NCI-H226 (cell line): Measurements from ENCODE around the gene TRIM9.

Experiments used
- DNase-seq: peaks from one replicate; pipeline ENCODE4 v3.0.0-alpha.2; 2015

The TRIM9 gene

GRCh38 chr14:51041883-51042282, 53.0 kb downstream of the TRIM9 start:
- DNase-seq: no peak

GRCh38 chr14:51041108-51041531, 53.8 kb downstream of the TRIM9 start:
- no peak for DNase-seq

DNA sequence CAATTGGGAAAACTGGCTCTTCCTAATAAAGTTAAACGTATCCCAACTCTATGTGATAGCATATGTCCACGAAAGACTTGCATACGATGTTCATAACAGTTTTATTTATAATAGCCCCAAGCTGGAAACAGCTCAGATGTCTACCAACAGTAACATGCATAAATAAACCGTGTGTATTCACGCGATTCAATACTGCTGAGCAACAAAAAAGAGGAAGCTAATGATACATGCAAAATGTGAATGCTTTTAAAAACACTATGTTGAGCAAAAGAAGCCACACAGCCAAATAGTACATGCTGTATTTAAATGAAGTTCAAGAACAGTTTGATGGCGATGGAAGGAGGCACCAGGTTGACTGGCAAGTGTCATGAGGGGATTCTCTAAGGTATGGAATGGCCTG, 55.7 kb downstream of the TRIM9 start:
- no peak for DNase-seq

DNA sequence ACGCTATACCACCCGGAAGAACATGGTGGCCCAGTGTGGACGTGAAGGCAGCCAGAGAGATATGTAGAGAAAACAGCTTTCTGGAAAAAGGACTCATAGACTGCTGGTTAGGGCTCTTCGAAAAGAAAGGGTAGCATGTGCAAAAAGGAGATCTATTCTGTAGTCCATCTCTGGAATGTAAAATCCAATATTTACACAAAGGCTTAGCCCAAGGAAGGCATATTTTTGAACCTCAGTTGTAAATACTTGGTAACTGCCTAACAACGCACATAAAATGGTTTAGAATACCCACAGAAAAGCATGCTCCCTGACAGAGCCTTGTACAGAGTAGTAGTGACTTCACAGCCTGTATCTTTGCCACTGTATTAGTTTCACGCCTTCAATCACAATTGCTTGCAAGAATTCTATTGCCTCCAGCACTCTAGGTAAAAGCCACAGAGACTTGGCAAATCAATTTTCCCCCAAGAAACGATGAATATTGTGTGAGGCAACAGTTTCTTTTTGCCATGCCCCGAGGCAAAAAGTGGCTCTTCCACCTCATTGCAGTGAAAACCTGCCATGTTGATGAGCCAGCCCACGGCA, 59.2 kb downstream of the TRIM9 start:
- DNase-seq: peak; percentile 4

GRCh38 chr14:51028851-51029754, 65.8 kb downstream of the TRIM9 start:
- no peak for DNase-seq

DNA sequence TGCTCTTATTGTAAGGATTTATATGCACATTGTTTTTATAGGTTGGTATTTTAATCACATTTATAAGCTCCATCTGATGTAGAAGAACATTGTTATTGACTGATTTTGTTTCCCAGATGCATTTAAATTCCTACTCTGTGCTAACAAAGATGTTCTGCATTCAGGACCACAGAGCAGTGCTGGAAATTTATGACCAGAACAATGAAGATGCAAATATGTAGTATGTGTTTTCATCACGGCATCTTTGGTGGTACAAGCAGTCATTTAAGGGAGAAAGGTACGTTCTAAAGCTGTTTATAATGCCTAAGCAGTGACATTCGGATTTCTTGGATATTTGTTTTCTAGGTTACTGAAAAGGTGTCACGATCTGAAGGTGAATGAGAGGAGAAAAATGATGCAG, 66.5 kb downstream of the TRIM9 start:
- no peak for DNase-seq

DNA sequence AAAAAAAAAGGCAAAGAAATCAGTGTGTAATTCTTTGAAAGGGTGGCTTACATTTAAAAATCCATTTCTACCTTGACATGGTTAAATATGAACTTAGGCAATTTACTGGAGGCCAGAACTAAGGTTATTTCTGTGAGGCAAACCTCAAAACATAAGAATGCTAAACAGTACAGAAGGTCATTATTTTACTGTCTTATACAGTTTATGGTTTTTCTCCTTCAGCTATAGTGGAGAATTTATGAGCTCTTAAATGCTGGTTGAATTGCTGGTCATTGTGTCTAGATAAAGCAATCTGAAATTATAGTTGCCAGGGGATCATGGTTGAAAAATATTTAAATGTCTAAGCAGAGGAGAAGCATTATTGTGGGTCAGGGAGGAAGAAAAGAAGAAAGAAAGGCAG, 70.5 kb downstream of the TRIM9 start:
- DNase-seq: no peak

GRCh38 chr14:51023964-51024363, 70.9 kb downstream of the TRIM9 start:
- no peak for DNase-seq

- DNase-seq: no peak
These were observed 72.1 kb downstream of the TRIM9 start for GRCh38 chr14:51022769-51023168.

DNA sequence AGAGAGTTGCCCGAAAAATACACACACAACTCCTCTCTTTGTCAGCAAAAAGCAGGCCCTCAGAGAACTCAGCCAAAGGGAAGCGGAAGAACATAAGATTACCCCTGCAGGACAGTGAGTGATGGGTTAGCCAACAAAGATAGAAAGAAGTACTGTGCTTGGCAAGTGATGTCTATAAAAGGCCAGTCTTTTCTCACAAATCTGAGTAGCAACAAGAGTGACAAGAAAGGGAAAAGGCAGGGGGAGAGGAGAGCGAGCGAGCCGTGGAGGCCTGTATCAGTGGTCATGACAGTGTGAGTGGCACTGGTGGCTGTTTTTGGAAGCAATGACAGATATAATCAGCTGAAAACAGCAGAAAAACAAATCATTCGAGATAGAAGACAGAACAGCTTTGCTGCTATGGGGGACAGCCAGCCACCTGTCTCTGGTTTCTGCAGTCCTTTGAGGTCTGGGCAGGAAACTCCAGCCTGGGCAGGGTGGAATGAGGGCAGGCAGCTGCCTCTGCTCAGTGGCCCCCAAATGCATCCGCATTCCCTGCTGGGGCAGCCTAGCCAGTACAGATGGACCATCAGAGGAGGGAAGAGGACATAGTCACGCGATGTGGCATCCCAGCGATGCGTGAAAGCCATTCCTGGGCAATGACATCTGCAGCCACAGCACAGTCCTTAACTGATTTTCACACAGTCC, 74.7 kb downstream of the TRIM9 start:
- DNase-seq: no peak

GRCh38 chr14:51019089-51019488, 75.8 kb downstream of the TRIM9 start:
- DNase-seq: no peak

DNA sequence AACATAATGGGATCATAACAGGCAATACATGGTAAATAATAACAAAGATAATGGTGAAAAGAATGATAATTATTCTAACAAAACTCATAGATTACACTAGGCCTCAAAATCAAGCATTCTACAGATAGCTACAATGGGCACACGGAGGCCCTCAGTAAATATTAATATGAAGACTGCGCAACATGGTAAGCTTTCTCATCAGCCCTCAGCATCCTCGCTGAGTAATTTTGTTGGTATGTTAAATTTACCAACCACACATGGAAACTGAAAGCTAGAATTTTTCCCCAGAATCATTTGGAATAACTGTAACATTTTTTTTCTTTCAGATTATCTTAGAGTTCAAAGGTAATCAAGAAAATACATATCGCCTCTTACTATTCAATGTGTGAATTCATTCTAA, 76.4 kb downstream of the TRIM9 start:
- no peak for DNase-seq

GRCh38 chr14:51014625-51015024, 80.3 kb downstream of the TRIM9 start:
- no peak for DNase-seq

- DNase-seq: peak; percentile 64
These were observed 80.8 kb downstream of the TRIM9 start for GRCh38 chr14:51014086-51014485.

DNA sequence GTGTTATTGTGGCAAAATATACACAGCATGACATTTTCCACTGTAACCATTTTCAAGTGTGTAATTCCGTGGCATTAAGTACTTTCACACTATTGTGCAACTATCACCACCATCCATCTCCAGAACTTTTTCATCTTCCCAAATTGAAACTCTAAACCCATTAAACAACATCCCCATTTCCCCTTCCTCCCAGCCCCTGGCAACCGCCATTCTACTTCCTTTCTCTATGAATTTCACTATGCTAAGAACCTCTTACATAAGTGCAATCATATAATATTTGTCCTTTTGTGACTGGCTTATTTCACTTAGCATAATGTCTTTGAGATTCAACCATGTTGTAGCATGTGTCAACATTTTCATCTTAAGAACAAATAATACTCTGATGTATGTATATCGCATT, 82.8 kb downstream of the TRIM9 start:
- no peak for DNase-seq

DNA sequence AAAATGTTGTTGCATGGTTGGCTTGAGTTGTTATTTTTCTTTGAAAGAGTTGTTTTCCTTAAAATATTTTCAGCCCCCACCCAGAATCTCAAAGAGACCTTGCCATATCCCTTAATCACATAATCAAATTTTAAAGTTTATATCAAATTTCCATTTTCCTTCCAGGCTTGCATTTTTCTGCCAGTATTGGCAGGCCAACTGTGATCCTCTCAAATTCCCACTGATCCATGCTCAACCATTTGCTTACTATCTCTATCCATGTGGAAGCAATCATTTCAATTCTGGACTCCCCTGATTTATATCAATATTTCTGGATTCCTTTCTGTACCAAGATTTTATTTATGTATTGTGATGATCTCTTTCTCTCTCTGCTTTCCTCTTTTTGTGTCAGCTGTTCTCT, 86.5 kb downstream of the TRIM9 start:
- DNase-seq: no peak

DNA sequence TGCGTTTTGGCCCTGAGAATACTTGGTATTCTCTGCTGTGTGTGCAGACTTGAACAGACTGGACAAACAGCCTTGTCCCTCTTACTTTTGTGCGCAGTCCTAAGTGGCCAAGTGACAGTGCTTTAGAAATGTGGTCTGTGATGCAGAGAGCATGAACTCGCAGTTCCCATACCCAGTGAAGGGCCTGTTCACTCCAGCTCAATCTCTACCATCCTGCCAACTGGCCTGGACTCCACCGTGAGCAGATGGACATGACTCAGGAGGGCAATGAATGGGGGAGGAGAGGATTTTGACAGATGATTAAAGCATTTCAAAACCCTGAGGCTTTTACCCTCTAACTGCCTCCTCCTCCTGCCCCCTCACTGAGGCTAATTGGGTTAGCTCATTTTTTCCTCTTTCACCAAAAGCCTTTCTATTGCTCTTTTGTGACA, 88.1 kb downstream of the TRIM9 start:
- peak; percentile 89 for DNase-seq

GRCh38 chr14:51006324-51006723, 88.6 kb downstream of the TRIM9 start:
- DNase-seq: no peak

- peak; percentile 45 for DNase-seq
These were observed 89.9 kb downstream of the TRIM9 start for GRCh38 chr14:51004801-51005526.

DNA sequence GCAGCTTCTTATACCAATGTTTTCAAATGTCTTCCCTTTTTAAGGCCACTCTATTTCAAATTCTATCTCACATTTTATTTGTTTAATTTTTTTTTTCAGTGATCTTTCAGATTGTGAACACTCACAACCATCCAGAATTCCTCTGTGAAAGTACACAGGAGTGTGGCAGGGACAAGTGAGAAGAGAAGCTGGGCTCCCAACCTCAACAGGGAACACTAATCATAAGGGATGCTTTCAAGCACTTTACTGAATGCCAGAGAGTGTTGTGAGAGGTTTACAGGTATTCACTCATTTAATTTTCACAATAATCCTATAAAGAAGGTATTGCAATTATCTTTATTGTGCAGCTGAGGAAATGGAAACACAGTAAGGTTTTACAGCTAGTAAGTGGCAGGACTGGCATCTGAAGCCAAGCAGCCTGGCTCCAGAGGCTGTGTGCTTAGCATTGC, 90.5 kb downstream of the TRIM9 start:
- DNase-seq: no peak

- no peak for DNase-seq
These were observed 92.4 kb downstream of the TRIM9 start for GRCh38 chr14:51002406-51002999.

DNA sequence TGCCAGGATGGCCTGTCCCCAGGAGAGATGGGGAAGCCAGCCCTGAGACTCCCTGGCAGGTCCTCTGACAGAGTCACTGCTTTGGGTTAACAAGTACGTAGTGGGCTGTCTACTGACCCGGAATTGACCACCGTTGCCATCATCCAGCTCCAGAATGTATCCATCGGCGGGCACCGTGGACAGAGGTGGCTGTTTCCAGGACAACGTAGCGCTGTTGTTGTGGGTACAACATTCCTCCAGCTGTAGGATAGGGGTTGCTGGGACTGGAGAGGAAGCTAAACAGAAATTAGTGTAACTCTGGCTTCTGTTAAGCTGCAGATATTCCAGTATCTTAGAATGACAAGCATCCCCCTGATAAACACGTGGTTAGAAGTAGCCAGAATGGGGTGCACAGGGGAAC, 94.3 kb downstream of the TRIM9 start:
- no peak for DNase-seq

DNA sequence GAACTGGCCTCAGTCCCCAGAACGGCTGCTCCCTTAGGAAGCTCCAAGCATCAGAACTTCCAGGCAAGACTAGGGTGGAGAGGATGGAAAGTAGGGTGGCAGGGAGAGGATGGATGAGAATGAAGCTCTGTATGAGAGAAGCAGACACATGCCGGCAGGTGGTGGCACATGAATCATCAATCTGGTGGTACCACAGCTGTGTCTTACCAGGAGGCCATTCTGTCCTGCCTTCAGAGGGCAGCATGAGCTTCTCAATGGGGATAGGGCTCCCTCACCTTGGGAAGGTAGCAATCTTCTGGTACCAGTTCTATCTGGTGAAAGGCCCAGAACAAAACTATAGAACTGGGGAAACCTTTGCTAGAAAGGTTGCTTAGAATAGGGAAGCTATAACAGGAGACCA, 95.2 kb downstream of the TRIM9 start:
- DNase-seq: no peak
